Measurements from ENCODE around the gene SVOP. TPM values are rescaled to one million over a fixed set of nuclear protein-coding genes. Genes with fewer than 3 reads are reported as not detected.
A peak's percentile ranks its signal among the peaks of the same experiment; 100 is the strongest.
"Not testable (repeated sequence)": the region's sequence is repeated elsewhere in the genome, so short reads cannot be mapped to it uniquely, and the experiment has no call there.

The SVOP gene
- total and polyA plus RNA-seq, 5 donors = 0.03 to 0.45 (median 0.20) TPM

DNA sequence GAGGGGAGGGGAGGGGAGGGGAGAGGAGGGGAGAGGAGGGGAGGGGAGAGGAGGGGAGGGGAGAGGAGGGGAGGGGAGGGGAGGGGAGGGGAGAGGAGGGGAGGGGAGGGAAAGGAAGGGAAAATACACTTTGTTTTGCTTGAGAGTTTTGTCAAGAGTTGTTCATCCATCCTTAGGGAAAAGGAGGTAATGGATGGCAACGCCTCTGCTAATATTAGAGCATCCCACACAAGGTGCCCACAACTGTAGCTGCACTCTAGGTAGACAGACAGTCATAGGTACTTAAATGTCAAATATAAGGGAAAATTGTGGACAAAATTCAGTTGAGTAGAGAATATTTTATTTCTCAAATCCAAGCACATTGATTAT lies 161.0 kb downstream of the SVOP start:
- no peak overlapping the region for H3K27ac ChIP-seq (ENCODE audit: low read length)
- no peaks in the 10 kb centered on the region for H3K9me3 ChIP-seq (ENCODE audit: control insufficient read depth, low read length)
- peaks cover 12% of the 10 kb centered on the region for H3K4me1 ChIP-seq (ENCODE audit: control insufficient read depth, insufficient read depth, low read length)
- intact Hi-C loops (cut with DNase I) = loop anchor here (5.0 to 10.0 kb wide), 4 partner anchors 38 to 295 kb away; partner anchors contain the start of genes ISCU (in 1 of the 4) and SART3 (in 1 of the 4)
- WGBS = 78% methylated on average over 1 of the region's 1 CpG
- ATAC-seq (no peak), DNase-seq (no peak)
- H3K4me3 ChIP-seq (ENCODE audit: low read length) = no peak overlapping the region
- H3K27me3 ChIP-seq (ENCODE audit: control insufficient read depth, insufficient read depth) = no peaks in the 10 kb centered on the region

GRCh38 chr12:108859141-108859922 lies 161.5 kb downstream of the SVOP start:
- H3K4me1 ChIP-seq (ENCODE audit: control insufficient read depth, insufficient read depth, low read length) = peaks cover 14% of the 10 kb centered on the region
- 60% methylated on average over 6 of the region's 6 CpGs for WGBS
- not testable (repeated sequence) for H3K9me3 ChIP-seq (ENCODE audit: control insufficient read depth, low read length); H3K27me3 ChIP-seq (ENCODE audit: control insufficient read depth, insufficient read depth); H3K27ac ChIP-seq (ENCODE audit: low read length); ATAC-seq; H3K4me3 ChIP-seq (ENCODE audit: low read length); DNase-seq
- intact Hi-C loops (cut with DNase I) = loop anchor here (5.0 to 10.0 kb wide), 4 partner anchors 37 to 295 kb away; partner anchors contain the start of genes ISCU (in 1 of the 4) and SART3 (in 1 of the 4)

GRCh38 chr12:108858311-108859074 lies 162.4 kb downstream of the SVOP start:
- intact Hi-C loops (cut with DNase I) = loop anchor here (5.0 to 10.0 kb wide), 4 partner anchors 36 to 294 kb away; partner anchors contain the start of genes ISCU (in 1 of the 4) and SART3 (in 1 of the 4)
- peak overlapping the region; percentile 25 for H3K27ac ChIP-seq (ENCODE audit: low read length)
- H3K9me3 ChIP-seq (ENCODE audit: control insufficient read depth, low read length) = no peaks in the 10 kb centered on the region
- WGBS = 10% methylated on average over 18 of the region's 18 CpGs
- H3K4me3 ChIP-seq (ENCODE audit: low read length) = peak overlapping the region; percentile 90
- DNase-seq = no peak
- H3K4me1 ChIP-seq (ENCODE audit: control insufficient read depth, insufficient read depth, low read length) = peaks cover 14% of the 10 kb centered on the region
- no peak for ATAC-seq
- H3K27me3 ChIP-seq (ENCODE audit: control insufficient read depth, insufficient read depth) = no peaks in the 10 kb centered on the region

Other genes with a start within 250 kb of the SVOP start
- 10 to 100 TPM; 39.2 to 46.6 (median 41.5) TPM for gene SSH1, start 163.5 kb downstream of the SVOP start, total RNA-seq
- 11.6 TPM for gene SSH1, start 163.5 kb downstream of the SVOP start, polyA plus RNA-seq
- not detected for gene DAO, start 141.0 kb downstream of the SVOP start, total RNA-seq
- gene DAO, start 141.0 kb downstream of the SVOP start, polyA plus RNA-seq = not detected
- gene USP30, start 31.5 kb upstream of the SVOP start, total RNA-seq = 10 to 100 TPM; 10.1 to 12.7 (median 11.7) TPM
- 7.5 TPM for gene USP30, start 31.5 kb upstream of the SVOP start, polyA plus RNA-seq
- gene ALKBH2, start 72.4 kb upstream of the SVOP start, total RNA-seq = 10 to 100 TPM in 1 of 4 donors, 1 to 10 TPM in 3; 7.4 to 12.2 (median 7.6) TPM
- gene ALKBH2, start 72.4 kb upstream of the SVOP start, polyA plus RNA-seq = 12.2 TPM
- 10 to 100 TPM; 10.3 to 16.6 (median 13.2) TPM for gene UNG, start 76.5 kb upstream of the SVOP start, total RNA-seq
- 10.3 TPM for gene UNG, start 76.5 kb upstream of the SVOP start, polyA plus RNA-seq
- gene ACACB, start 95.5 kb upstream of the SVOP start, total RNA-seq = 100 to 1,000 TPM in 3 of 4 donors, 10 to 100 TPM in 1; 94.9 to 128 (median 116) TPM
- 87.1 TPM for gene ACACB, start 95.5 kb upstream of the SVOP start, polyA plus RNA-seq

Measured in right cardiac atrium (tissue), 5 donors.